HG02981 (cell line): ENCODE measurements around the gene SSR2.
"Not testable (repeated sequence)": the region's sequence is repeated elsewhere in the genome, so short reads cannot be mapped to it uniquely, and the experiment has no call there.

ENCODE experiments used
- ATAC-seq: cut with Tn5 transposase; IDR thresholded peaks from one replicate; pipeline ENCODE4 v1.9.1; 2021; ENCODE audit warnings: mild to moderate bottlenecking, moderate library complexity; ENCODE audit not compliant: unreplicated experiment

SSR2 gene

GRCh38 chr1:156048663-156049258 lies 28.0 kb upstream of the SSR2 start:
- ATAC-seq: no peak

- no peak for ATAC-seq
Observed at GRCh38 chr1:156045076-156045475, 24.3 kb upstream of the SSR2 start.

- ATAC-seq: no peak
Observed at GRCh38 chr1:156042828-156043227, 22.1 kb upstream of the SSR2 start.

GRCh38 chr1:156034991-156035390 lies 14.2 kb upstream of the SSR2 start:
- ATAC-seq: not testable (repeated sequence)

- no peak for ATAC-seq
Observed at GRCh38 chr1:156033011-156033410, 12.3 kb upstream of the SSR2 start.

GRCh38 chr1:156026588-156026987 lies 5.8 kb upstream of the SSR2 start:
- ATAC-seq: no peak

GRCh38 chr1:156025876-156026275 lies 5.1 kb upstream of the SSR2 start:
- ATAC-seq: no peak

GRCh38 chr1:156024801-156025200 lies 4.0 kb upstream of the SSR2 start:
- no peak for ATAC-seq

GRCh38 chr1:156021954-156022353 lies 1.2 kb upstream of the SSR2 start:
- ATAC-seq: no peak

- no peak for ATAC-seq
Observed at GRCh38 chr1:156021093-156021428, 310 bp upstream of the SSR2 start.

GRCh38 chr1:156019946-156020292 lies 832 bp downstream of the SSR2 start:
- ATAC-seq: no peak

GRCh38 chr1:156014829-156015228 lies 5.9 kb downstream of the SSR2 start:
- ATAC-seq: no peak

GRCh38 chr1:156012051-156012817 lies 8.5 kb downstream of the SSR2 start:
- peak; percentile 82 for ATAC-seq

- ATAC-seq: no peak
Observed at GRCh38 chr1:156009404-156009803, 11.3 kb downstream of the SSR2 start.

- ATAC-seq: no peak
Observed at GRCh38 chr1:156006666-156007376, 13.9 kb downstream of the SSR2 start.

GRCh38 chr1:156004843-156005584 lies 15.7 kb downstream of the SSR2 start:
- ATAC-seq: no peak

- no peak for ATAC-seq
Observed at GRCh38 chr1:156003923-156004188, 16.9 kb downstream of the SSR2 start.

GRCh38 chr1:156002188-156002911 lies 18.4 kb downstream of the SSR2 start:
- no peak for ATAC-seq

GRCh38 chr1:156001662-156002171 lies 19.0 kb downstream of the SSR2 start:
- no peak for ATAC-seq

- no peak for ATAC-seq
Observed at GRCh38 chr1:156001021-156001661, 19.6 kb downstream of the SSR2 start.
